SK-N-MC (cell line): ENCODE measurements around the gene MEIS3.

ENCODE experiments used
- EZH2 ChIP-seq: fragments of 200-600 bp; sonication (generic); IDR thresholded peaks from one replicate; pipeline ENCODE4 v1.6.1; 2017; ENCODE audit warnings: antibody characterized with exemption
- FOXP2 ChIP-seq: optimal IDR thresholded peaks from 2 replicates; pipeline ENCODE3; 2011; ENCODE audit warnings: mild to moderate bottlenecking, moderate library complexity; ENCODE audit not compliant: insufficient read depth; ENCODE audit errors: extremely low read length, control extremely low read depth
- POLR2AphosphoS5 ChIP-seq: IDR thresholded peaks from 2 replicates; pipeline ENCODE4 v1.6.1; 2012; ENCODE audit warnings: mild to moderate bottlenecking, low read depth, low read length, borderline replicate concordance

DNA sequence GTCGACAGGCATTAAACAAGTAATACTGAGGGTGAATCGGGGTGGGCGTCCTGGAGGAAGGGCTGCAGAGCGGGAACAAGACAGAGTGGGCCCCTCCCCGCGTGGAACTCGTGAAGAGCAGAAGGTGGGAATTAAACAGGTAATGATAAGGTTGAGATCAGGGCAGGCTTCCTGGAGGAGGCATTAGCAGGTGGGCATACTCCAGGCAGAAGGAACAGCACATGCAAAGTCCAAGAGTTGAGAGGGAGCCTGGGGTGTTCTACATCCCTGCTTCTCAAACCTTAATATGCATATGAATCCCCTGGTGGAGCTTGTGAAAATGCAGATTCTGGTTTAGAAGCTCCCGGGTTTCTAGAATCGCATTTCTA, 29.0 kb upstream of the MEIS3 start:
- TF ChIP-seq POLR2AphosphoS5: no peak
- TF ChIP-seq EZH2: no peak
- TF ChIP-seq FOXP2: no peak
